K562 (cell line): ENCODE data around the gene SUDS3. TPM values are rescaled to one million over a fixed set of nuclear protein-coding genes. Genes with fewer than 3 reads are reported as not detected.

ENCODE experiments used
- ATAC-seq: fragments of 200-7000 bp; cut with Tn5 transposase; 3 replicates; pipeline ENCODE4 v1.9.1; 2020; ENCODE audit warnings: moderate library complexity
- BruUV-seq: library from RNA; stranded (reverse); fragments of 400-500 nt; replicated peaks from 2 replicates; lab custom pipeline; 2021; lab: Mats Ljungman, UMichigan
- CTCF ChIA-PET: fragments of 300-600 bp; formaldehyde crosslinking; extraction: SDS; loops from one replicate; lab custom pipeline; 2021; ENCODE audit warnings: low intra/inter-chr PET ratio; lab: Yijun Ruan, JAX
- POLR2A ChIA-PET: fragments of 300-600, 350-650 bp; sonication (Branson Sonifier 250); formaldehyde crosslinking; extraction: SDS; loops from one replicate; lab custom pipeline; 2021; ENCODE audit warnings: antibody characterized with exemption, inconsistent platforms; lab: Yijun Ruan, JAX
- DNase-seq, 4 experiments: peaks; one replicate each; pipeline versions ENCODE4 v3.0.0 to v3.0.0-alpha.2; 2011 to 2018; ENCODE audit warnings: low spot score in 3 of 4, mixed read lengths in 3 of 4; ENCODE audit errors: extremely low read depth in 1 of 4
- FAIRE-seq: peaks from 2 replicates; lab custom pipeline; 2011; peaks lifted over from hg19 to GRCh38; lab: Jason Lieb, UNC
- H2AFZ ChIP-seq: 2 replicates; pipeline ENCODE4 v1.6.0; 2011; ENCODE audit warnings: low read depth, low read length, control low read depth, inconsistent platforms
- H3K27ac ChIP-seq: fragments of 200-600 bp; 3 replicates; pipeline ENCODE4 v1.8.0; 2011; ENCODE audit warnings: low read depth, mild to moderate bottlenecking, control low read depth, inconsistent platforms, low read length, moderate library complexity, mixed read lengths; ENCODE audit errors: extremely low read depth
- H3K27me3 ChIP-seq, 2 experiments: fragments of 300-600 bp in 1 of 2; 2 replicates in 1 of 2; 3 replicates in 1 of 2; pipeline versions ENCODE4 v1.6.0 to v1.8.0; 2011; ENCODE audit warnings: inconsistent platforms in 2 of 2, low read length in 2 of 2, mild to moderate bottlenecking in 1 of 2, mixed read lengths in 1 of 2, moderate library complexity in 1 of 2; ENCODE audit not compliant: control insufficient read depth in 2 of 2, insufficient read depth in 2 of 2
- H3K36me3 ChIP-seq: fragments of 300-600 bp; 3 replicates; pipeline ENCODE4 v1.8.0; 2011; ENCODE audit warnings: mild to moderate bottlenecking, low read length, inconsistent platforms; ENCODE audit not compliant: control insufficient read depth, insufficient read depth
- H3K4me1 ChIP-seq, 2 experiments: fragments of 200-600 bp in 1 of 2; replicated peaks in 1 of 2; 2 replicates in 1 of 2; 3 replicates in 1 of 2; pipeline versions ENCODE4 v1.5.1 to v1.8.0; 2011; ENCODE audit warnings: inconsistent platforms in 2 of 2, low read length in 2 of 2, mild to moderate bottlenecking in 1 of 2, mixed read lengths in 1 of 2, moderate library complexity in 1 of 2; ENCODE audit not compliant: control insufficient read depth in 2 of 2, insufficient read depth in 2 of 2
- H3K4me2 ChIP-seq: 2 replicates; pipeline ENCODE4 v1.6.1; 2011; ENCODE audit warnings: low read length, control low read depth, inconsistent platforms, mixed read lengths; ENCODE audit not compliant: insufficient read depth
- H3K4me3 ChIP-seq: fragments of 200-600 bp; sonication (generic), shearing (Covaris generic); 2 replicates; pipeline ENCODE4 v1.5.1; 2016; ENCODE audit warnings: control low read depth, inconsistent platforms
- H3K79me2 ChIP-seq: fragments of 200-600 bp; 3 replicates; pipeline ENCODE4 v1.8.0; 2011; ENCODE audit warnings: low read length, inconsistent platforms; ENCODE audit not compliant: control insufficient read depth, insufficient read depth
- H3K9ac ChIP-seq, 2 experiments: 2 replicates each; pipeline versions ENCODE4 v1.6.0 to v1.6.1; 2011; ENCODE audit warnings: low read depth in 2 of 2, low read length in 2 of 2, control low read depth in 1 of 2, inconsistent platforms in 1 of 2, mild to moderate bottlenecking in 1 of 2, mixed read lengths in 1 of 2; ENCODE audit not compliant: insufficient read depth in 1 of 2
- H3K9me1 ChIP-seq: one replicate; pipeline ENCODE4 v1.6.0; 2011; ENCODE audit warnings: inconsistent platforms, mild to moderate bottlenecking, low read length, moderate library complexity; ENCODE audit not compliant: control insufficient read depth, insufficient read depth
- H3K9me3 ChIP-seq: replicated peaks from 2 replicates; pipeline ENCODE4 v1.5.1; 2011; ENCODE audit warnings: low read depth, low read length, inconsistent platforms; ENCODE audit not compliant: control insufficient read depth, insufficient read depth
- H4K20me1 ChIP-seq: replicated peaks from 2 replicates; pipeline ENCODE4 v1.6.1; 2011; ENCODE audit warnings: low read length, inconsistent platforms, mixed read lengths; ENCODE audit not compliant: control insufficient read depth, insufficient read depth
- ARHGAP35 ChIP-seq: fragments of 450-650 bp; IDR thresholded peaks from 2 replicates; pipeline ENCODE4 v1.6.1; 2018; ENCODE audit not compliant: partially characterized antibody
- ATF4 ChIP-seq: fragments of 450-650 bp; formaldehyde crosslinking; IDR thresholded peaks from 2 replicates; pipeline ENCODE4 v1.4.0; 2022; ENCODE audit warnings: mild to moderate bottlenecking, moderate library complexity
- ATF7 ChIP-seq: fragments of 450-650 bp; IDR thresholded peaks from 2 replicates; pipeline ENCODE4 v1.7.1; 2014; ENCODE audit warnings: mild to moderate bottlenecking, moderate library complexity
- CBX3 ChIP-seq, 2 experiments: IDR thresholded peaks; 1 replicate in 1 of 2; 2 replicates in 1 of 2; pipeline ENCODE4 v1.6.1; 2012; ENCODE audit warnings: inconsistent platforms in 2 of 2, low read length in 2 of 2, borderline replicate concordance in 1 of 2, control low read depth in 1 of 2
- FOXK2 ChIP-seq, 2 experiments: fragments of 450-650 bp; IDR thresholded peaks in 1 of 2; conservative IDR thresholded peaks in 1 of 2; 2 replicates each; pipeline ENCODE4 v1.6.1; 2016; ENCODE audit warnings: low read depth in 2 of 2, mild to moderate bottlenecking in 1 of 2
- HLTF ChIP-seq: fragments of 450-650 bp; IDR thresholded peaks from 2 replicates; pipeline ENCODE4 v1.6.1; 2016
- NRF1 ChIP-seq, 2 experiments: fragments of 450-650 bp; IDR thresholded peaks in 1 of 2; conservative IDR thresholded peaks in 1 of 2; 2 replicates each; pipeline ENCODE4 v1.6.1; 2014; ENCODE audit warnings: mild to moderate bottlenecking in 2 of 2
- PHB2 ChIP-seq: fragments of 450-650 bp; IDR thresholded peaks from 2 replicates; pipeline ENCODE4 v1.6.1; 2017; ENCODE audit warnings: low read depth
- SIX5 ChIP-seq, 2 experiments: IDR thresholded peaks; 2 replicates each; pipeline ENCODE4 v1.6.1; 2011; ENCODE audit warnings: low read length in 2 of 2, borderline replicate concordance in 1 of 2, low read depth in 1 of 2, mild to moderate bottlenecking in 1 of 2, moderate library complexity in 1 of 2; ENCODE audit not compliant: insufficient read depth in 1 of 2
- SLC30A9 ChIP-seq: fragments of 250-450 bp; sonication (Bioruptor Pico); IDR thresholded peaks from 2 replicates; pipeline ENCODE4 v1.8.0; 2022; ENCODE audit warnings: mild to moderate bottlenecking, moderate library complexity
- SMARCC2 ChIP-seq: fragments of 450-650 bp; IDR thresholded peaks from 2 replicates; pipeline ENCODE4 v1.6.1; 2017; ENCODE audit warnings: antibody characterized with exemption, moderate library complexity, mild to moderate bottlenecking, low read depth
- TEAD1 ChIP-seq, 2 experiments: fragments of 450-650 bp in 1 of 2; sonication (generic) in 1 of 2; formaldehyde crosslinking; IDR thresholded peaks; 2 replicates each; pipeline versions ENCODE4 v1.4.0 to v1.8.0; 2020 to 2022; ENCODE audit warnings: mild to moderate bottlenecking in 2 of 2, missing genetic modification reagents in 1 of 2
- TGIF2 ChIP-seq: sonication (generic); formaldehyde crosslinking; IDR thresholded peaks from 2 replicates; pipeline ENCODE4 v1.8.1; 2022; ENCODE audit warnings: mild to moderate bottlenecking, missing genetic modification reagents, moderate library complexity
- VEZF1 ChIP-seq: fragments of 200-800 bp; sonication (Bioruptor generic); IDR thresholded peaks from 2 replicates; pipeline ENCODE4 v1.6.1; 2017; ENCODE audit warnings: missing genetic modification characterization, missing compliant biosample characterization
- ZNF444 ChIP-seq: fragments of 250-450 bp; sonication (Bioruptor Pico); IDR thresholded peaks from 2 replicates; pipeline ENCODE4 v1.4.0; 2020; ENCODE audit warnings: mild to moderate bottlenecking, moderate library complexity
- ZNF583 ChIP-seq: fragments of 250-450 bp; sonication (Bioruptor Pico); IDR thresholded peaks from 2 replicates; pipeline ENCODE4 v1.4.0; 2020
- ZSCAN29 ChIP-seq: fragments of 450-650 bp; IDR thresholded peaks from 2 replicates; pipeline ENCODE4 v1.6.1; 2017
- WGBS: fragments of 100-300 bp; shearing (Covaris generic); methylation state at CpG from one replicate; pipeline ENCODE4 v1.1.6; 2016; ENCODE audit warnings: low coverage, mixed read lengths; ENCODE audit not compliant: insufficient coverage; ENCODE audit errors: missing lambda C conversion rate; 5-methylcytosine and 5-hydroxymethylcytosine counted together
- in situ Hi-C: fragments of 300-500 bp; cut with MboI; formaldehyde crosslinking; loops from 4 replicates; pipeline ENCODE4 v1.15.0; 2018; ENCODE audit warnings: inconsistent platforms, mixed read lengths
- intact Hi-C: fragments of 100-400 bp; cut with micrococcal nuclease; formaldehyde crosslinking; loops from 2 replicates; pipeline ENCODE4 v1.14.2; 2022
- polyA plus RNA-seq, 8 experiments: library from polyadenylated mRNA; depleted of rRNA in 4 of 8; stranded (reverse) in 5 of 8; unstranded in 3 of 8; fragments of >200 nt; fragmentation: Nextera tagmentation in 2 of 8; fragmentation: Illumina TruSeq in 1 of 8; extraction: Ambion mirVana in 2 of 8; extraction: Trizol in 1 of 8; gene quantifications; 2 replicates each; pipeline versions ENCODE4 v1.2.1 to v1.2.3, GENCODE V29; 2011 to 2014; ENCODE audit warnings: inconsistent platforms in 1 of 8, missing spikeins in 1 of 8
- total RNA-seq, 7 experiments: library from RNA; depleted of rRNA in 6 of 7; stranded (reverse); fragments of >200 nt in 6 of 7; fragmentation: Illumina TruSeq in 2 of 7; extraction: Trizol in 2 of 7; gene quantifications; 2 replicates each; pipeline versions ENCODE4 v1.2.1 to v1.2.3, GENCODE V29; 2011 to 2021; ENCODE audit warnings: low replicate concordance in 1 of 7
- TF ChIP-seq, protein P1 (sequence below): sonication (generic); formaldehyde crosslinking; IDR thresholded peaks from 2 replicates; pipeline ENCODE4 v1.8.0; 2023; ENCODE audit warnings: mild to moderate bottlenecking, missing genetic modification reagents

SUDS3 gene
- total and polyA plus RNA-seq, 9 of the 15 experiments (the other 6 are each of a cell fraction or from before 2014, with no cell fraction given) = 6.6 to 30.5 (median 23.3) TPM

GRCh38 chr12:118330421-118331018 is 45.8 kb upstream of the SUDS3 start:
- ATAC-seq (peak; percentile 98), FAIRE-seq (peak; percentile 80), DNase-seq (peak; percentile 50 to 84 (median 67))
- no peaks in the 10 kb centered on the region; the same call in 2 of the 3 replicates for H3K36me3 ChIP-seq
- no peaks in the 10 kb centered on the region for H3K27me3 ChIP-seq
- intact Hi-C loops (loop anchor here (2.0 kb wide), 1 partner anchor 14 kb away; no protein-coding TSS in a partner anchor), in situ Hi-C loops (no loop called here)
- no TSS peak for BruUV-seq
- H3K79me2 ChIP-seq = peaks cover 61% of the 10 kb centered on the region
- POLR2A ChIA-PET = interaction anchor here (0.6 to 1.5 kb wide), 4 partner anchors 12 to 27 kb away, joined by 3 to 5 read pairs (median 4); no protein-coding TSS in a partner anchor
- CTCF ChIA-PET = no interaction called here
- peak overlapping the region; percentile 11; the same call in 1 of the 3 replicates for H3K27ac ChIP-seq
- H3K9me1 ChIP-seq = no peaks in the 10 kb centered on the region
- H3K4me1 ChIP-seq = peaks cover 12 to 15% of the 10 kb centered on the region in 2 experiments
- H3K9me3 ChIP-seq = no peaks in the 10 kb centered on the region
- 0% methylated on average over 3 of the region's 3 CpGs for WGBS
- no peak overlapping the region for H3K9ac ChIP-seq
- no peak overlapping the region for H2AFZ ChIP-seq
- no peaks in the 10 kb centered on the region; the same call in 1 of the 2 replicates for H4K20me1 ChIP-seq
- no peak overlapping the region for H3K4me2 ChIP-seq
- no peak overlapping the region for H3K4me3 ChIP-seq
- TF ChIP-seq TGIF2 (no peak), ATF4 (CRISPR knock-in tag) (peak; percentile 66; the same call in 1 of the 2 replicates), ATF7 (peak; percentile 32; the same call in 1 of the 2 replicates), SLC30A9 (CRISPR knock-in tag) (no peak), ARHGAP35 (peak; percentile 80), NRF1 (conservative IDR thresholded peaks at IDR 0.05 in 1 of 2, IDR thresholded peaks at IDR 0.05 in 1 of 2) (peak in 1 of 2 experiments; percentile 21; a peak in 1 of 4 replicates), CBX3 (IDR thresholded peaks at IDR 0.05; ENCODE audit: borderline replicate concordance in 1 of 2, low read length in 2 of 2) (0 out of 3 replicates have a peak, but pooled peaks of 1 of the 2 experiments have one; percentile 52), ZNF444 (CRISPR knock-in tag) (0 out of 2 replicates have a peak, but pooled peaks have one; percentile 50), TEAD1 (CRISPR knock-in tag; IDR thresholded peaks at IDR 0.05) (0 out of 4 replicates have a peak, but pooled peaks of 1 of the 2 experiments have one; percentile 31), ZNF583 (CRISPR knock-in tag) (no peak), FOXK2 (conservative IDR thresholded peaks at IDR 0.05 in 1 of 2, IDR thresholded peaks at IDR 0.05 in 1 of 2; ENCODE audit: low read depth in 2 of 2) (peak; percentile 32 to 38; a peak in 1 of 4 replicates), VEZF1 (CRISPR knock-in tag) (peak; percentile 51; the same call in 1 of the 2 replicates), SMARCC2 (peak; percentile 95), ZSCAN29 (no peak), HLTF (peak; percentile 83; the same call in 1 of the 2 replicates), PHB2 (peak; percentile 81), SIX5 (IDR thresholded peaks at IDR 0.05; ENCODE audit: borderline replicate concordance in 1 of 2, insufficient read depth in 1 of 2, low read depth in 1 of 2, low read length in 2 of 2) (no peak)
- TF ChIP-seq, protein P1, sequence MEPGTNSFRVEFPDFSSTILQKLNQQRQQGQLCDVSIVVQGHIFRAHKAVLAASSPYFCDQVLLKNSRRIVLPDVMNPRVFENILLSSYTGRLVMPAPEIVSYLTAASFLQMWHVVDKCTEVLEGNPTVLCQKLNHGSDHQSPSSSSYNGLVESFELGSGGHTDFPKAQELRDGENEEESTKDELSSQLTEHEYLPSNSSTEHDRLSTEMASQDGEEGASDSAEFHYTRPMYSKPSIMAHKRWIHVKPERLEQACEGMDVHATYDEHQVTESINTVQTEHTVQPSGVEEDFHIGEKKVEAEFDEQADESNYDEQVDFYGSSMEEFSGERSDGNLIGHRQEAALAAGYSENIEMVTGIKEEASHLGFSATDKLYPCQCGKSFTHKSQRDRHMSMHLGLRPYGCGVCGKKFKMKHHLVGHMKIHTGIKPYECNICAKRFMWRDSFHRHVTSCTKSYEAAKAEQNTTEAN (CRISPR knock-in tag) = no peak
